Islet of Langerhans (tissue), 1 donor: ENCODE data around the gene KCNMB2.
"Not testable (repeated sequence)": the region's sequence is repeated elsewhere in the genome, so short reads cannot be mapped to it uniquely, and the experiment has no call there.

ENCODE experiments used
- FAIRE-seq: peaks from one replicate; lab custom pipeline; 2011; peaks lifted over from hg19 to GRCh38; lab: Jason Lieb, UNC

The KCNMB2 gene

DNA sequence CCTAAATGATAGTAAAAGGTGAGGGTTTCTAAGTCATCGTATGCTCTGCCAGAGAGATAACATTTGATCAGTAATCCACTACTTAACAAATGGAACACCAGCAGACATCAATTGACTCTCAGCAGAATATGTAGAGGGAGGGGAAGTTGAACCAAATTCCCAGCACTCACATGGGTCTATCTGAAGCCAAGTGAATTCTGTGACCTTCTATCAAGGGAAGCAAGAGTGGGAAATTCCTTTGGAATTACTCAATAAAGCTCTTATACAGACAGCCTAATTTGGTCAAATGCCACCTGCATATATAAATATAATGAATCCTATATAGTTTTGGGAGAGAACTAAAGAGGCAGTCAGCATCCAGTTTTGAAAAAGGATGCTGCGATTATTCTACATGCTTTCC is 15.8 kb upstream of the KCNMB2 start:
- FAIRE-seq = no peak

DNA sequence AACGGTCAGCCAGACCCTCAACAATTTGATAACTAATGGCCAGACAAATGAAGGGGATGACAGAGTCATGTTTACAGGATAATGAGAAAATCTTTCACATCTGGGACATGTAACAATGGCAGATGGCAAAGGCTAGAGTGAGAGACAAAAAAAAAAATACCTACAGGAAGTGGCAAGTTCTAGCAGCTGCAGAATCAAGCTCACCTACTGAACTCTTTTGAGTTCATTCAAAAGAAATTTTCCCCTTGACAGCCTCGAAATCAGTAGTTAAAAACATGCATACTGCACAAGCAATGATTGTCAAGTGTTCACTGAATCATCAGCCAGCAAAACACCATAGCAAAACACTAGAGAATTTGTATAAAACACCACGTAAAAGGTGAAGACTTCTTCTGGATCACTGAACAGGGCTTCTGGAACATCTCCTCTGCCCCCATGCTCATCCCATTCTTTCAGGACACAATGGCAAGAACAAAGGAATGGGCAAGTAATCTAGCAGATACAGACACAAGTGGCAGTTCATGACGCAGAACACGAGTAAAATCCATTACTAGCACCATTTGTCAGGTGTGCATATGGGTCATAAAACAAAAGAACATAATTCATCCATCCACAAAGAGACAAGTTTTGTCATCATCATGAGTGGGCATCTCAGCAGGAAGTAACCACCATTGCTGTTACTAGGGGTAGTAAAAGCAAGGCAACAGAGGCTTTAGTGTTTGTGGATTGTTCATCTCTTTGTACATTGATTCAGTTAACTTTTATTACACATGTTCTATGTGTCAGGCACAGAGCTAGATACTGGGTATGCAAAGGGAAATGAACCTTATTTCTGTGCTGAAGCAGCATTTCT is 13.8 kb upstream of the KCNMB2 start:
- no peak for FAIRE-seq

DNA sequence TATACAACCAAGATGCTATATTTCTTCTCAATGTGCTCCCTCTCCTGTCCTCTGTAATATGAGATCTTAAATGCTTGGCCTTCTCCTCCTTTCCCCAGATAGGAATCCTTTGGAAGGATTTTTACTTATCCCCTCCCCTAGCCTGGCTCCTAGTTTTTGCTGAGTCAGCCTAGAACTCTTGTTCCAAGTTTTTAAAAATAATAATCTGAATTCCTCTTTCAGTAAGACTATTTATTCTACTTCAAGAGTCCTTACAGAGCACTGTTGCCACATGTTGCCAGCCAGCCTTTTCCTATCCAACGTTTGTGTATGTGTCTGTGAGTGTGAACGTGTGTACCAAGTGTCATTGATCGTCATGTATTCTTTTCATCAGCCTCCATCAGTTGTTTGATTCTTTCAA is 11.0 kb upstream of the KCNMB2 start:
- FAIRE-seq = no peak

DNA sequence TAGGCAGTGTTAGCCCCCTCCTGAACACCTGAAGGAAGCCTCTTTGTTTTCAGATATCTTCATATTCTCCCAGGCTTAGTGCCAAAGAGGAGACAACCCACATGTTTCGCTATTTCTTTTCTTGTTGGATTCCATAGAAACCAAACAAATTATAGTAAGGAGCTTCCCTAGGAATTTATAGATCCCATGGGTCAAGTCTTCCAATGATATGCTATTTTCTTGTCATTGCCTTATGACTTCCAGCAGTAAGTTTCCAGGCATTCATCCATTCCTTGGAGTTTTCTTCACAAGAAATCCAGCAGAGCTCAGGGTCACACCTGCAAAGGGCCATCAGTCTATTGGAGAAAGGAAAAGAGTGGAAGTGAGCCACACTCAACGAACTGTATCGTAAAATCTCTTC is 9.9 kb upstream of the KCNMB2 start:
- no peak for FAIRE-seq

DNA sequence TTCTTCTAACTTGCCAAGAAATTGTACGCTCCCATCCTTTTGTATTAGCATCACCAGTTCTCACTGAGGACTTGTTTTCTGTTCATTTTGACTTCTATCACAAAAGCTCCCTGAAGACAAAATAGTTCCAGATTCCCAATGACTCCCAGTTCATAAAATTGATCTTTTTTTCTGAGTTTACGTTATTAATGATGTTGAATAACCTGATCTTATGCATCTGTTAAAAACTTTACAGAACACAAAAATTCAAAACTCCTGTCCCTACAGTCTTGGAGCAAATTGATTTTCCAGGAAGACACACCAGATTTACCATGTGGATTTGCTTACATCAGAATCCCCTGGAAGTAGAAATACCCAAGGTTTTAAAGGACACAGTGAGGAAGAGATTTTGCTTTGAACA is 8.3 kb upstream of the KCNMB2 start:
- FAIRE-seq = no peak

DNA sequence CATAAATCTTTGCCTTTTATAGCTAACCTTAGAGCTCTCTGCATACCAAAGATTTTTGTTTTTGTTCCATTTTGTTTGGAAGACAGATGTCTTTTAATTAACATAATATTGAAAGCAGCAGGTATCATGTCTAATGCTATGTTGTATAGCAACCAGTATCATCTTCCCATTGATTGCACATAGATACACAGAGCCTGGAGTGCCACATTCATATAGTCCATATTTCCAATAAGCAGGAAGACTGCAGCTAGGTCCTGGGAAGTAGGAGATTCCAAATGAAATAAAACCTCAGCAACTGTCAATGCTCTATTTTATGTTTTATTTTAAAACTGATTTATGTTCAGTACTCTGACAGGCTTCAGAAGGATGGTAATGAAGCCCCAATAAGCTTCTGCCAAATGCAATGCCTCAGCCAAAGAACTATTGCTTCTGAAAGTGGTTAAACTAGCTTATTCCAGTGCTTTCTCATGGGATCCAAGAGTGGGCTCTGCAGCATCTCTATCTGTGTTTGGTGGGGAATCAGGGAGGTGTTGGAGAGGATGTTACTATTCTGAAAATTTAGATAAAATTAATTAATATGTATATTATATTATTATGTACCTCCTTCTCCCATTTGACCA is 6.5 kb upstream of the KCNMB2 start:
- FAIRE-seq = no peak

DNA sequence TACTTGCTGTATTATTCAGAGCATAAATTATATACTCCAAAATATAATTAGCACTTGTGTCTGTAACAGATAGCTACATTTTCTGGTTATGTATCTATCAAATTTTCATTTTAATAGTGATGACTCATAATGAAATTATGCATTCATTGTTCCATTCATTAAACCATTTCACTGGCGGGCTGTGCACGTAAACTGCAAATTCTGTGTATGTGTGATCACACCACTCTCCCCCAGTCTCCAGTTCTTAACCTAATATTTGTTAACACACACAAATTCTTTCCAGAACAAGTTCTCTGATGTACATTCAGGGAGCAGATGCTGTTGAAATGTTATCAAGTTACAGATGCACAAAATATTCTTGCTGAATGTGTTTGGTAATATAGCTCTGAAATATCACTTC is 3.8 kb upstream of the KCNMB2 start:
- FAIRE-seq = peak; percentile 30

DNA sequence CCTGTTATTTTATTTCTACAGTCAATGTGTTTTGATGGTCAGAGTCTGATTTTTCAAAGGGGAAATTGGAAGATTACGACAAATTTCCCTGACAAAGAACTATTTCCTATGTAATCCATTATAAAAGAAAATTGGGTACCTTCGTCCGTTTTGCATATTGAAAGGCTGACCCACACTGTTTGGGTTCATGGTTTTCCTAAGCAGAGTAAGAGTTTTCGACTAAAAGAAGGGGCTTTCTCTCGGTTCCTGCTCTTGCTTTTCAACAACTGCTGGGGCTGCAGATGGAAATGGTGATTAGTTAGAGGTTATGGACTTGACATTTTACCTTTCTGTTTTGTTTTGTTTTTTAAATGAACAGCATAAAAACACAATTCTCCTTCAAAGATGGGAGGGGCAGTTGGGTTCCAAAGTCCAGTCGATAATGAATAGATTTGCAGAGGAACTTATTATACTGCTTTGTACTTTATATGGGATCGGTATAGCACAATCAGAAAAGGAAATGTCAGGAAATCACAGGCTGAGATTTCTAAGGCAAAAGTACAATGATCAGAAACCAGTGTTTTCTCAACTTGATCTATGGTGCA is 978 bp downstream of the KCNMB2 start:
- peak; percentile 78 for FAIRE-seq

DNA sequence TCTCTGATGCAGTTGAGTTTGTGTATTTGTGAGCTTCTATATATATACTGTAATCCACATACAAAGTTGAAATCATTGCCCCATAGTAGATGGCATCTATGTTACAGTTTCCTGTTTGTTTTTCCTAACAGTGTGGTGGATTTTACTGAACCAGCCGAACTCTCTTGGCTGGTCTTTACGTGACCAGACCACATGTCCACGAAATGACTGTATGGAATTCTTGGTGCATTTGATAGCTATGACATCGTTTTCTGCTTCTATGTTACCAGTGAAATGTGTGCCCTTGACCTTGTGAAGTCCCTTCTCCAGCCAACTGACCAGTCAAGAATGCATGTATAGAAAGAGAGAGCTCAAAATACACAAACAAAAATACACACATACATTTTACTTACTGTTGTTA is 1.8 kb downstream of the KCNMB2 start:
- peak; percentile 17 for FAIRE-seq

DNA sequence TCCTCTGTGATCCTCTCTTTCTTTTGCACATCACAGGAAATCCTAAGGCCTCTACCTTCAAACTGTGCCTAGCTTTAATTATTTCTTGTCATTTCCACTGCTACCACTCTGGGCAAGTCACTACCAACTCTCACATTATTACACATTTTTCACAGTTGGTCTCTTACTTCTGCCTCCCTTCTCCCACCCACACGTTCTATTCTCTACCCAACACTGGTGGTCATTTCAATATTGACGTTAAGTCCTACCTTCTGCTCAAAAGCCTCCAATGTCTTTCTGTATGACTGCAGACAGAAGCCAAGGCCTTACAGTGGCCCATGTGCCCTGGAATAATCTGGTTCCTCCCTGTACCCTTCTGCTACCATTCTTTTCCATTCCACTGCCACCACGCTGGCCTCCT is 3.9 kb downstream of the KCNMB2 start:
- FAIRE-seq = no peak

DNA sequence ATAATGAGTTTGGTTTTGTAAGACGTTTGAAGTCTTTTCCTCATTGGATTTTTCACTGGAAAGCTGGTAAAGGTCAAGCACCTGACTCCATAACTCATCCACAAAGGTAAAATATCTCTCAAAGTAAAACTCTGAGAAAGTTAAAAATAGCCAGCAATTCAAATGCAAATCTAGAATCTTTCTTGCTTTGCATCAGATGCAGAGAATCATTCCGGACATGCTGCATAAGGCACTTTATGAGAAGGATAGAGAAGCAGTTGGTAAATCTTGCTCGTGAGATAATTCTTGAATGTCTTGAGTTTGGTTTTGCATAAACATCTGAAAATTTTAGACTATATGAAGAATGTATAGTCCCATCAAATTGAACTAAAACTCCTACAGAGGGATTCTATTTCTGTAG is 9.1 kb downstream of the KCNMB2 start:
- no peak for FAIRE-seq

DNA sequence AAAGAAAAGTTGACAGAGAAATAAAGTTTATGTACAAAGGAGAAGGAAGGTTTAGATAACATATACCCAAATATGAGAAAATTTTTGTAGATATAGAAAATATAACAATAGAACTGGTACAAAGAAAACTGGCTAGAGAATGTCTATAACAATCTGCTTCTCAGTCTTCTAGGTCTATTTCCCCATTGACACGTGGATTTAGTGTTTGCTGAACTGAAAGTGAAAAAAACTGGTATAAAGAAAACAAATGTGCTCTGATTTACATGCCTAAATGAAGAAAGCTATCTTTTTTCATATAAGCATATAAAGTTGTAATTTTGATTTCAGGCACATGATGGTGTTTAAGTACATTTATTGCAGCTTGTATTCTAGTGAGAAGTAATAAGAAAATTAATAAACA is 9.8 kb downstream of the KCNMB2 start:
- peak; percentile 9 for FAIRE-seq

DNA sequence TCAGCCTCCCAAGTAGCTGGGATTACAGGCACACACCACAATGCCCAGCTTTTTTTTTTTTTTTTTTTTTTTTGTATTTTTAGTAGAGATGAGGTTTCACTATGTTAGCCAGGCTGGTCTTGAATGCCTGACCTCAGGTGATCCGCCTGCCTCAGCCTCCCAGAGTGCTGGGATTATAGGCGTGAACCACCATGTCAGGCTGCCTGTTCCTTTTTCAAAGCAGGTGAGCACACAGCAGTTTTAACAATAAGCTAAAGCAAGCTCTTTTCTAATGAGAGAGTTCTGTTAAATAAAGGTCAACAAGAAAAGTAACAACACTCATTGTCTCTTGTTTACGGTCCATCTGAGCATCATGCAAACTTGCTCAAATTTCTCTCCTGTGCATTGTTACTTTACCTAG is 13.2 kb downstream of the KCNMB2 start:
- FAIRE-seq = not testable (repeated sequence)

DNA sequence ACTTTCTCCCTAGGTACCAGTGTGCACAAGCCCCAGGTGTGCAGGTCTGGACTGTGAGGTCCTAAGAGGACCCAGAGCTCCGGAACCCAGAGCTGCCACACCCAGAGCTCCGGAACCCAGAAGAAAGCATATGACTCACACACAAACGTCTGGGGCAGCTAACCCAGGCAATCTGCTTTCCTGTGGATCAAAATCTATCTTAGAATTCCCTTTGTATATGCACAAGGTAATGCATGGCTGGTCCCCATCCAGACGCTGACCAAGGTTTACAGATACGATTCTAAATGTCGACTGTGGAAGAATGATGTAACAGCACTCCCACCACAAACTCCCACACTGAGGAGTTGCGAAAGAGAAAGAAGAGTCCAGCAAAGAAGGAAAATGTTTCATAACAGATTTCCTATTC is 15.7 kb downstream of the KCNMB2 start:
- no peak for FAIRE-seq

DNA sequence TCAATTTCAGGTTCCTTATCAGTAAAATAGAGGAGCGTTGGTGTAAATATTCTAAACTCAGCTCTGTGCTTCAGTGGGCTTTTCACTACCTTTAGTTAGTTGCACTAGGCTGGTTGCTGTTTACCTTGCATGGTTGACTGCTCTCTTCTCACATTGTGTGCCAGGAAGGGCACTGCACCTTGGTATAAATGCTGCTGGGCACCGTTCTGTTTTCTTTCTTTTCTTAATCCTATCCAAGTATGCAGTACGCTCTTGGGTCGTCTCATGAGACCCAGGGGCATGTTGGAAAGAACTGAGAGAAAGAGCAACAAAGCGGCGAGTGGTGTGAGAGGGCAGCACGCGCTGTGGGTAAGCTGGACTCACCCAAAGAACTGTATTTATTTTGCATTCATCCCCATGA is 22.4 kb downstream of the KCNMB2 start:
- no peak for FAIRE-seq

DNA sequence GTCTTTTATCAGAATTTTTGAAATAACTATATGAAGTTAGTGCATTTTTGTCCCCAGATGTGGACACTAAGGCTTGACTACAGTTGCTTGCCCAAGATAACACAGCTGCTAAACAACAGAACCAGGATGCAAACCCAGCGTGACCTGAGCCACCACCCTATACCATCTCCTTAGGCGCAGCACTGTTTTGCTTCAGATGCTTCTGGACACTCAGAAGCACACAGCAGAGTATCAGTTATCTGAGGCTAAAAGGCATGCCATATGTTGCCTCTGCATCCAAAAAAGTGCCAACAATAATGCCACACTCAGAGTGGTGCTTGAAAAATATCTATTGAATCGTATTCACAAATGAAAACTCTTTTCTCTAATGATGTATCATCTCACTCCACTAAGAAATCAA is 24.5 kb downstream of the KCNMB2 start:
- FAIRE-seq = no peak

DNA sequence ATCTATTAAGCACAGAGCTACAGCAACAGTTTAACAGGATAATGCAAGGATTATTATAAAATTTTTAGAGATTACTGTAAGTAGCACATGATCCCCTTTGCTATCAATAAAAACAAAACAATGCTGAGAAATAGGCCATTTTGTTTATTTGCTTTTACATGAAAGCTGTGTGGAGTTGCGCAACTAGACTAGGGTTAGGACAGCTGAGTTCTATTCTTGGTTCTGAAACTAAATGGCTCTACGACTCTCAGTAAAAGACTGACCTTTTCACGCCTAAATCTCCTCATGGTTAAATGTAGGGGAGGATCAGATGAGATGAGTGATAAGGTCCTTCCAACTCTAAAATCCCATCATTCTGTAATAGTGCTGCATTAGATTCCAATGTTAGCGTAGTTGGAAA is 25.0 kb downstream of the KCNMB2 start:
- peak; percentile 66 for FAIRE-seq

DNA sequence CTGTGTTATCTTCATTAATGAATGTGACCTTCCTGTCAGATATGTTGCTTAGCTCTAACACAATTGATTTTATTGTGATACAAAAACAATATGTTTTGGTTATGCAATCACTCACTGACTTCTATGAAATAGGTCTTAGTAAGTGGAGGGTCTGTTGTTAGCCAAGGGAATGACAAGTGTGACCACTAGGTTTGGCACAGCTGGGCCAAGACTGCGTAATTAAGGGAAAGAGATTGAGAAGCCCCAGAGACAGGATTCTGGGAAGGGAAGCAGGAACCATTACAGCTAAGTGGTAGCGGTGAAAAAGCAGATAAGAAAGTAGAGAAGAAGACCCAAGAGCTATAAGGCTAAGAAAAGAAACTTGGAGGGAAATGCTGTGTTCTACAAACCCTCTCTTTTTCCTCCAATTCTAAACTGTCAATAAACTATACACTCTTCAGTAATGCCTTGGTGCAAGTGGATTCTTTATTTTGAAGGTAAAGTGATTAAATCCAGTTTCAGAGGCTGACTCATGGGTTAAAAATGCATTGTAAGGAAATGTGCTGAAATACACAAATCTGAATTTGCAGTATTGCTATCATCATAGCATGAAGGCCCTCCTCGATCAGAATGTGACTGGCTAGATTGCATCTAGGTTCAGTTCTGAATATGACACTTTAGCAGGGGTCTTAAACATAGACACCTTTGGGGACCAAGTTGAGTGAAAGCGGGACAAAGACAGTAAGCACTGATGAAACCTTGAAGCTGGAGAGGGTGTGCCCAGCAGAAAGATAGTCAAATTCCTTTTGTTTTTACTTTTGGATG is 26.1 kb downstream of the KCNMB2 start:
- no peak for FAIRE-seq

DNA sequence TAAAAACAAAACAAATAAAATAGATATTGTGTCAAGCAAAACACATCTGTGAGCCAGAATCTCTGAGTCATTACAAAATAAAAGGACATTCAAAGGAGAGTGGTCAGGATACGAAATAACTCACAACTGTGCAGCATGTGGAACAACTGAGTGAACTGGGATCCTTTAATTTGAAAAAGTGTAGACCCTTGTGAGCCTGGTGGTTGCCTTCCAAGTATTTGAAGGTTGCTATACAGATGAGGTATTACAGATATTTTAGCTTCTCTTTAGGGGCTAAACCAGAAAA is 26.7 kb downstream of the KCNMB2 start:
- no peak for FAIRE-seq

DNA sequence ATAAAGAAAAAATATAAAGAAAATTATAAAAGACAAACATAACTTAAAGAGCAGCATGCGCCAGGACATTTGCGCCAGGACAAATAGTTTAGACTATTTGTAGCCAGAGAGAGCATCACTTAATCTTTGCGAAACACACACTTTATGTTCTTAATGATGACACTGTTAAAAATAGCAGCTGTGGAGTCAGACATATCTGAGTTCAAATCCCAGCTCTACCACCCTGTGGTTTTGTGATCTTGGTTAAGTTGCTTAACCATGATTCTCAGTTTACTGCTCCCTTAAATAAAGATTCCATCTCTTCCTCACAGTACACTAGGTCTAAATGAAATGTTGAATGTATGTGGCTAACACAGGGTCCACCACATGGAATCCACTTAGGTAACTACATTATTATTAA is 31.4 kb downstream of the KCNMB2 start:
- FAIRE-seq = no peak

DNA sequence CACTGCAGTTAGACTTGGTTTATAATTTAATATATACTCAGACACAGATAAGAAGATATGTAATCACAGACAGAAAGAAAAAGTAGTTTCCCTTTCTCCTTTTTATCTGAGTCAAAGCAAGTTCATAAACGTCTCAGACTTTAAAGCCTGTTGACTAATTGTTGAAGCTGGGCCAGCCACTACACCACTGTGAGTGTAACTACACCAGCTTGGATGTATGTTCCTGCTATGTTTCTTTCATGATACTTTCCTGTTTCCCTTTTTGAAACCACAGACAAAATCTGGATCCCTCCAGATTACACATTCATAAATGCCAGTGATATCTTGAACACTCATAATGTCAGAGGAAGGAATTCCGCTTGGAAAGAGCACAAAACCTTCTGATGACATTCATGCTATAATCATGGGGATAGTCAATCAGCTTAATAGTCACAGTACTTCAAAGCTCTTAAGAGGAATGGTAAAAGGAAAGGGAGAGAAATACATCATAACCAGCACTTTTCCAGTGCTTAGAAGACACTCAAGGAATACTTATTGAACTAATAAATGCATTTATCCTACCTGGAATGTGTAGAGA is 32.0 kb downstream of the KCNMB2 start:
- FAIRE-seq = peak; percentile 79

DNA sequence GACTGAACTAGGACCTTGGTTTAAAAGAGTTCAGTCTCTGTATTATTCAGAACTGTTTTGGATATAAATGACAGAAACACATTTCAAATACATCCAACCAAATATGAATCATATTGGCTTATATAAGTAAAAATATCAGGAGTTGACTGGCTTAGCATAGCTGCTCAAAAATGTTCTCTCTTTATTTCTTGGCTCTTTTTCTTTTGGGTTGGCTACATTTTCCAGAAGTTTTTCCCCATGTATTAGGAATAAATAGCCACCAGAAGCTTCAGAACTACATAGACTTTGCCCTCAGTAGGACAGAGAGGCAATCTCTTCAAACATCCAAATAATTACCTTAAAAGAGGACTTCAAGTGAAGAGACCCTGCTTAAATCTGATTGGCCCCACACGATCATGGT is 32.7 kb downstream of the KCNMB2 start:
- no peak for FAIRE-seq

DNA sequence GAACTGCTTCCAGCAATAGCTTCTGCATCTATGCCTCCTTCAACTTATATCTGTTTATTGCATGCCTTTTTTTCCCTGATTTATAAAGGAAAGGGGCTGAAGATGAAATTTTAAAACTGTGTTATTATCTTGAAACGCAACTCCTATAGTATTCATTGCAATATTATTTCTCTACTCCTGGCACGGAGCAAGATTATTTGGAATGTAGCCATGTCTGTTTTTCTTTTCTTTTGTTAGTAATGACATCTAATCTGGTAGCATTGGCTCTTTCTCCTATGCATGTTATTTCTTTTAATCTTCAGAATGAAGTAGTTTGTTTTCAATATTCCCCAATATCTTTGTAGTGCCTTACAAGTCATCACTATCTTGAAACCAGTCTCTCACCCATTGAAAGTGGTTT is 33.6 kb downstream of the KCNMB2 start:
- no peak for FAIRE-seq
